Measurements from ENCODE around the gene CEP295NL. TPM values are rescaled to one million over a fixed set of nuclear protein-coding genes. Genes with fewer than 3 reads are reported as not detected.

Gene CEP295NL
- polyA plus RNA-seq, 3 donors, result 0.38 to 0.81 TPM; not detected in 1

DNA sequence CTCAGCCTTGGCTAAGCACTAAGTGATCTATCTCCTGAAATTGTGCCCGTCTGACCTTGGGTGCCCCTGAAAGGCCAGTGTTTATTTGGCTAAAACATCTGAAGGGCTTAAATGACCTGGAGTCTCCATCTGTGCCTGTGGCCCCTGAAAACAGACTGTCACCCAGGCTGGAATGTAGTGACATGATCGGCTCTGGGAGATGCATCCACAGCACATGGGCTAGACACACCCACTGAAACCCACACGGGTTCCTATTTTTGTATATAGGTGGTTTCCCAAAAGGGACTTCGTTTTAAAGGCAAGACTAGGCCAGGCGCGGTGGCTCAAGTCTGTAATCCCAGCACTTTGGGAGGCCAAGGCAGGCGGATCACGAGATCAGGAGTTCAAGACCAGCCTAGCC lies 13.5 kb downstream of the CEP295NL start:
- Histone ChIP-seq H3K4me1 (ENCODE audit: control insufficient read depth in 1 of 2, insufficient read depth in 2 of 2, low read length in 2 of 2) (peaks cover 85 to 89% of the 10 kb centered on the region in 2 donors), H3K79me2 (ENCODE audit: insufficient read depth, low read length) (peaks cover 88% of the 10 kb centered on the region), H3K4me2 (replicated peaks; ENCODE audit: extremely low read depth, low read length, poor library complexity, severe bottlenecking) (peak overlapping the region; percentile 18), H4K20me1 (ENCODE audit: insufficient read depth, low read length) (peaks cover 57% of the 10 kb centered on the region), H2AFZ (ENCODE audit: insufficient read depth, low read depth, low read length, poor library complexity, severe bottlenecking) (no peak overlapping the region), H3K9me3 (replicated peaks in 1 of 2; ENCODE audit: control insufficient read depth in 1 of 2, insufficient read depth in 1 of 2, low read length in 2 of 2) (no peaks in the 10 kb centered on the region), H3K9ac (ENCODE audit: insufficient read depth, low read length, poor library complexity, severe bottlenecking) (peak overlapping the region; percentile 70), H3K27me3 (ENCODE audit: control insufficient read depth in 2 of 2, insufficient read depth in 2 of 2, low read length in 2 of 2) (no peaks in the 10 kb centered on the region), H3K27ac (ENCODE audit: low read depth in 1 of 2, low read length in 2 of 2) (peak overlapping the region; percentile 94), H3K4me3 (replicated peaks in 1 of 3; ENCODE audit: low read depth in 2 of 3, low read length in 3 of 3) (peak overlapping the region in 1 of 3 experiments; percentile 3), H3K36me3 (replicated peaks in 1 of 2; ENCODE audit: control insufficient read depth in 1 of 2, insufficient read depth in 2 of 2, low read length in 2 of 2) (peaks cover 7 to 28% of the 10 kb centered on the region in 2 donors)
- peak overlapping the region; percentile 54 to 71 for H3K4me3 Mint-ChIP-seq
- H3K9me3 Mint-ChIP-seq, result peaks cover 0 to 3% (median 0%) of the 10 kb centered on the region in 7 donors
- TF ChIP-seq, protein P1, sequence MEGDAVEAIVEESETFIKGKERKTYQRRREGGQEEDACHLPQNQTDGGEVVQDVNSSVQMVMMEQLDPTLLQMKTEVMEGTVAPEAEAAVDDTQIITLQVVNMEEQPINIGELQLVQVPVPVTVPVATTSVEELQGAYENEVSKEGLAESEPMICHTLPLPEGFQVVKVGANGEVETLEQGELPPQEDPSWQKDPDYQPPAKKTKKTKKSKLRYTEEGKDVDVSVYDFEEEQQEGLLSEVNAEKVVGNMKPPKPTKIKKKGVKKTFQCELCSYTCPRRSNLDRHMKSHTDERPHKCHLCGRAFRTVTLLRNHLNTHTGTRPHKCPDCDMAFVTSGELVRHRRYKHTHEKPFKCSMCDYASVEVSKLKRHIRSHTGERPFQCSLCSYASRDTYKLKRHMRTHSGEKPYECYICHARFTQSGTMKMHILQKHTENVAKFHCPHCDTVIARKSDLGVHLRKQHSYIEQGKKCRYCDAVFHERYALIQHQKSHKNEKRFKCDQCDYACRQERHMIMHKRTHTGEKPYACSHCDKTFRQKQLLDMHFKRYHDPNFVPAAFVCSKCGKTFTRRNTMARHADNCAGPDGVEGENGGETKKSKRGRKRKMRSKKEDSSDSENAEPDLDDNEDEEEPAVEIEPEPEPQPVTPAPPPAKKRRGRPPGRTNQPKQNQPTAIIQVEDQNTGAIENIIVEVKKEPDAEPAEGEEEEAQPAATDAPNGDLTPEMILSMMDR (IDR thresholded peaks at IDR 0.05), result no peak
- peak; percentile 85 to 88 (median 86) for DNase-seq
- WGBS (ENCODE audit: insufficient coverage), result 32% methylated on average over 5 of the region's 8 CpGs
- peaks cover 94% of the 10 kb centered on the region for H3K4me1 Mint-ChIP-seq
- peaks cover 0 to 2% (median 0%) of the 10 kb centered on the region in 3 donors for H3K27me3 Mint-ChIP-seq (ENCODE audit: low read depth in 3 of 3)
- intact Hi-C loops (cut with micrococcal nuclease), result no loop called here
- H3K27ac Mint-ChIP-seq, result peak overlapping the region; percentile 95 to 99 (median 98)
- H3K36me3 Mint-ChIP-seq, result peaks cover 56 to 65% of the 10 kb centered on the region in 2 donors

DNA sequence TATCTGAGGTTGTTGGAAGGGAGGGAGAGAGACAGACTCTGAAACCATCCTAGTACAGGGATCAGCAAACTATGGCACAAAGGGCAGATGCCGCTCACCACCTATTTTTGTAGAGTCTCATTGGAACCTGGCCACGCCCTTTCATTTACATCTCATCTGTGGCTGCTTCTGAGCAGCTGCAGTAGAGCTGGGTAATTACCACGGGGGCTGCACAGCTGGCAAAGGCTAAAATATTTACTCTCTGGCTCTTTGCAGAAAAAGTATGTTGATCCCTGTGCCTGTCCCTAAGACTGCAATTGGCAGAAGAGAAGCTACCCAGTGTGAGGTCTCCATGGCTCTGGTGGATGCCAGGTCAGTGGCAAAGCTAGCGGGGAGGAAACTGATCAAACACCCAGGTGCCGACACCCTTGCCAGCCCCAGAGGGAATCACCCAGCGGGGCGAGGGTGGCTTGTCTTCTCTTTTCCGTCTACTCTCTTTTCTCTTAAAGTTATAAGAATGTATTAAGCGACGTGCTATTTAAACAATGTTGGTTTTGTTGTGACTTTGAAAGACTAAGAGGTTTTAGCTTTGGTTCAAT lies 14.0 kb downstream of the CEP295NL start:
- peaks cover 7 to 26% of the 10 kb centered on the region in 2 donors for H3K36me3 ChIP-seq (replicated peaks in 1 of 2; ENCODE audit: control insufficient read depth in 1 of 2, insufficient read depth in 2 of 2, low read length in 2 of 2)
- Mint-ChIP-seq H3K4me1 (peaks cover 94% of the 10 kb centered on the region), H3K9me3 (peaks cover 0 to 3% (median 0%) of the 10 kb centered on the region in 7 donors), H3K27me3 (ENCODE audit: low read depth in 3 of 3) (peaks cover 0 to 2% (median 0%) of the 10 kb centered on the region in 3 donors), H3K27ac (peak overlapping the region; percentile 95 to 99 (median 98)), H3K4me3 (peak overlapping the region in 1 of 2 donors; percentile 34), H3K36me3 (peaks cover 54 to 64% of the 10 kb centered on the region in 2 donors)
- H4K20me1 ChIP-seq (ENCODE audit: insufficient read depth, low read length), result peaks cover 57% of the 10 kb centered on the region
- H3K27ac ChIP-seq (ENCODE audit: low read depth in 1 of 2, low read length in 2 of 2), result peak overlapping the region; percentile 94
- H3K9me3 ChIP-seq (replicated peaks in 1 of 2; ENCODE audit: control insufficient read depth in 1 of 2, insufficient read depth in 1 of 2, low read length in 2 of 2), result no peaks in the 10 kb centered on the region
- no peak overlapping the region for H3K4me2 ChIP-seq (replicated peaks; ENCODE audit: extremely low read depth, low read length, poor library complexity, severe bottlenecking)
- peak overlapping the region; percentile 23 for H3K9ac ChIP-seq (ENCODE audit: insufficient read depth, low read length, poor library complexity, severe bottlenecking)
- H3K4me1 ChIP-seq (ENCODE audit: control insufficient read depth in 1 of 2, insufficient read depth in 2 of 2, low read length in 2 of 2), result peaks cover 88 to 91% of the 10 kb centered on the region in 2 donors
- intact Hi-C loops (cut with micrococcal nuclease), result no loop called here
- H3K4me3 ChIP-seq (replicated peaks in 1 of 3; ENCODE audit: low read depth in 2 of 3, low read length in 3 of 3), result peak overlapping the region in 1 of 3 experiments; percentile 3
- no peaks in the 10 kb centered on the region for H3K27me3 ChIP-seq (ENCODE audit: control insufficient read depth in 2 of 2, insufficient read depth in 2 of 2, low read length in 2 of 2)
- DNase-seq, result no peak
- peaks cover 88% of the 10 kb centered on the region for H3K79me2 ChIP-seq (ENCODE audit: insufficient read depth, low read length)
- TF ChIP-seq, protein P1 (IDR thresholded peaks at IDR 0.05), result no peak
- no peak overlapping the region for H2AFZ ChIP-seq (ENCODE audit: insufficient read depth, low read depth, low read length, poor library complexity, severe bottlenecking)
- WGBS (ENCODE audit: insufficient coverage), result 88% methylated on average over 4 of the region's 10 CpGs

Data from CD14-positive monocyte (primary cell).